GM18505 (cell line): ENCODE measurements around the gene TBC1D23.

ENCODE experiments used
- ATAC-seq: cut with Tn5 transposase; IDR thresholded peaks from one replicate; pipeline ENCODE4 v1.9.1; 2021; ENCODE audit not compliant: unreplicated experiment
- POLR2A ChIP-seq: IDR thresholded peaks from 4 replicates; pipeline ENCODE4 v1.6.1; 2011; ENCODE audit warnings: borderline replicate concordance; ENCODE audit not compliant: insufficient read depth, insufficient read length; ENCODE audit errors: extremely low read depth

The TBC1D23 gene

DNA sequence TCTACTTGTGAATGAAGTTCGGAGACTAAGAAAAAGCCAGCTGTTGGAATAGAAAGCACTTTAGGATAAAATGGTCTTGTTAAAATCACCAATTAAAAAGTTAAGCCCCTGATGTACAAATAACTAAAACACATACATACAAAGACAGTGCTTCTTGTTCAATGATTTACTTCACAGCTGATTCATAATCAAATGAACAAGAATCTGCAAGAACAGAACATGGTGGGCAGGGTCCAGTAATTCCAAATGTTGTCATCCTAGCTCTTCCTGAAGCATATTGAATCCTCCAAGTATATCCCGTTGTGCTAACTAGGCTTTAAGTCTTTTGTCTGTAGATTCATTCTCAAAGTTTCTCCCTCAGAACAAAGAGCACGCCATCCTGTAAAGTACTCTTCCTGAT, 98.2 kb downstream of the TBC1D23 start:
- no peak for ATAC-seq
- TF ChIP-seq POLR2A = no peak

DNA sequence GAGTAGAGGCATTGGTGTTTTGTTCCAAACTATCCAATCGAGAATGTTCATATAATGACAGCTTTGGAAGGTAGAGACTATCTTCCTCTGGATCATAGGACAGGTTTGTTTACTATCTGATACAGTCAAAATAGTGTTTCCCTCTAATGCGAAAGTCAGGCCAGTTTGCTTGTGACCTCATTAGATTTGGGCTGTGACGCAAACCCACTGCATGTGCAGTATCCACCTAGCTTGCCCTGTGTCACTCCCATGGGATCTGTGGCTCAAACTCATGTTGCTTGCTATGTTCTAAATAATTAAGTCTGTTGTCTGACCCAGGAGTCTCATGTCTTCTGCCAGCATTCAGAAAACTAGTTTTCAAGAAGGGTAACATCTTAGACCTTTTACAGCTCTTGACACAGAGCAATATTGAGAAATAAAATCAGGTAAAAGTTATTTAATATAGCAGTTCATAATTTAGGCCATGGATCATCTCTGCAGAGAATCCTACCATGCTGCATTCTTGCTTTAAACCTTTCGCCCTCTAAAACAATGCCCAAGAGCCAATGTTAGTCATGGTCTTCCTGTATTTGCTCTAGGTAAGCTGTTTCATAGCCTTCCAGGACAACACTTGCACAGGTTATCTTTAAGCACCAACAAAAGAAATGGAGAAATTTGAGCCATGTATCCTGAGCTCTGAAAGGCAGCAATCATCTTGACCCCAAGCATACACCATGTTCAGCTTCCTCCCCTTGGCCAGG, 100.1 kb downstream of the TBC1D23 start:
- TF ChIP-seq POLR2A = no peak
- ATAC-seq = no peak

DNA sequence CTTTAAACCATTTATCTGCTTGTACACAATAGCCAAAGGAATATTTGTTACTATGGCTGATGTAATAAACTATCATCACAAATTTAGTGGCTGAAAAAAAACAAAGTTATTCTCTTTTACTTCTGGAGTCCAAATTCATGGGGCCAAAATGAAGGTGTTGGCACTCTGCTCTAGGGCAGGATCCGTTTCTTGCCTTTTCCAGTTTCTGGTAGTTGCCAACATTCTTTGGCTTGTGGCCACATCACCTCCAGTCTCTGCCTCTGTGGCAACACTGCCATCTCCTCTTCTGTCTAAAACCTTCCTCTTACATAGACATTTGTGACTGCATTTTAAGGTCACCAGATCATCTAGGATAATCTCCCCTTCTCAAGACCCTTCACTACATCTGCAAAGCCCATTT, 101.1 kb downstream of the TBC1D23 start:
- no peak for TF ChIP-seq POLR2A
- ATAC-seq = no peak

DNA sequence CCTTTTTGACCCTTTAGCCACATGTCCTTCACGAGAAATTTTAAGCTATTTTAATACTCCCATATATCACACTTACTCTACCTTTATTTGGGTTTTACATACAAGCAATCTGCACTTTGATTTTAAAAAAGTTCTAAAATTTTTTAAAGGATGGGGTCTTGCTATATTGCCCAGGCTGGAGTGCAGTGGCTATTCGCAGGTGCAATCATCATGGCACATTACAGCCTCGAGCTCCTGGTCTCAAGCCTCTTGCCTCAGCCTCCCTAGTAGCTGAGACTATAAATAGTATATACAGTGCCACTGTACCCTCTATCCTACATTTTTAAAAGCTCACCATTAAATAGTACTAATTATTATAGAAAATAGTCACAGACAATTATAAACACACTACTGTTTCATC, 103.6 kb downstream of the TBC1D23 start:
- no peak for TF ChIP-seq POLR2A
- ATAC-seq = no peak

GRCh38 chr3:100366424-100366823, 105.6 kb downstream of the TBC1D23 start:
- no peak for TF ChIP-seq POLR2A
- no peak for ATAC-seq

GRCh38 chr3:100368441-100368840, 107.6 kb downstream of the TBC1D23 start:
- no peak for ATAC-seq
- no peak for TF ChIP-seq POLR2A

- ATAC-seq = no peak
- TF ChIP-seq POLR2A = no peak
These were observed 110.0 kb downstream of the TBC1D23 start for GRCh38 chr3:100370756-100371155.

GRCh38 chr3:100374521-100374920, 113.7 kb downstream of the TBC1D23 start:
- no peak for TF ChIP-seq POLR2A
- no peak for ATAC-seq
